Kidney (tissue), 14 donors: ENCODE measurements around the gene ITSN2. TPM values are rescaled to one million over a fixed set of nuclear protein-coding genes. Genes with fewer than 3 reads are reported as not detected.

ENCODE experiments used
- DNase-seq, 5 donors: peaks; one replicate each; pipeline ENCODE4 v3.0.0-alpha.2; 2013 to 2020
- FAIRE-seq: peaks from 2 replicates; lab custom pipeline; 2012; peaks lifted over from hg19 to GRCh38; lab: Jason Lieb, UNC
- H3K27ac ChIP-seq, 2 donors: one replicate each; pipeline ENCODE4 v1.7.0; 2013; ENCODE audit warnings: low read depth in 2 of 2, low read length in 2 of 2, inconsistent platforms in 1 of 2
- H3K27me3 ChIP-seq: one replicate; pipeline ENCODE4 v1.7.1; 2013; ENCODE audit warnings: low read length, inconsistent platforms; ENCODE audit not compliant: control insufficient read depth, insufficient read depth
- H3K36me3 ChIP-seq, 3 donors: one replicate each; pipeline versions ENCODE4 v1.7.0 to v1.7.1; 2013; ENCODE audit warnings: low read length in 3 of 3, control low read depth in 1 of 3, inconsistent platforms in 1 of 3; ENCODE audit not compliant: insufficient read depth in 3 of 3, control insufficient read depth in 2 of 3
- H3K4me1 ChIP-seq, 3 donors: one replicate each; pipeline versions ENCODE4 v1.7.0 to v1.7.1; 2013; ENCODE audit warnings: low read length in 3 of 3, inconsistent platforms in 1 of 3, low read depth in 1 of 3; ENCODE audit not compliant: control insufficient read depth in 2 of 3, insufficient read depth in 2 of 3
- H3K4me3 ChIP-seq, 3 donors: one replicate each; pipeline versions ENCODE4 v1.7.0 to v1.8.1; 2013; ENCODE audit warnings: low read length in 3 of 3, control low read depth in 1 of 3, inconsistent platforms in 1 of 3
- H3K9ac ChIP-seq, 3 donors: one replicate each; pipeline versions ENCODE4 v1.7.0 to v1.7.1; 2013; ENCODE audit warnings: low read length in 3 of 3, control low read depth in 1 of 3, inconsistent platforms in 1 of 3
- H3K9me3 ChIP-seq, 3 donors: one replicate each; pipeline versions ENCODE4 v1.7.0 to v1.7.1; 2013; ENCODE audit warnings: low read length in 3 of 3, control low read depth in 1 of 3, inconsistent platforms in 1 of 3; ENCODE audit not compliant: control insufficient read depth in 2 of 3, insufficient read depth in 1 of 3
- CTCF ChIP-seq: IDR thresholded peaks from 3 replicates; pipeline ENCODE4 v1.5.1; 2012; ENCODE audit warnings: mild to moderate bottlenecking, moderate library complexity, borderline replicate concordance; ENCODE audit not compliant: insufficient read depth; ENCODE audit errors: extremely low read depth
- intact Hi-C: fragments of 100-400 bp; cut with DNase I; formaldehyde crosslinking; loops from one replicate; pipeline ENCODE4 v1.11.1; 2022
- polyA plus RNA-seq: library from polyadenylated mRNA; stranded (reverse); fragments of 350-450 nt; fragmentation: Illumina TruSeq; extraction: RNeasy Lipid Tissue Mini Kit (QIAGEN cat#74804); gene quantifications from one replicate; pipeline ENCODE4 v1.2.3, GENCODE V29; 2014; ENCODE audit warnings: low read depth, low replicate concordance; ENCODE audit not compliant: insufficient read depth
- total RNA-seq: library from RNA; stranded (reverse); fragmentation: NEBNext Ultra II Directional; extraction: Animal tissue kit (Norgen Biotek cat#: 25700); gene quantifications from one replicate; pipeline ENCODE4 v1.2.1, GENCODE V29; 2021
- donor health status: control.
- donor health status: control.
- donor health status: control.
- donor health status: control.
- donor health status: control.
- donor health status: DM: yes; HTN: yes; CAD: no.
- donor health status: Normal renal cell carcinoma (clear cell type).

The ITSN2 gene
- total and polyA plus RNA-seq, 2 donors from 2014 or later = 20.1 to 72.8 TPM

GRCh38 chr2:24287171-24287570 lies 73.2 kb downstream of the ITSN2 start:
- H3K27ac ChIP-seq = no peak overlapping the region
- no peaks in the 10 kb centered on the region for H3K27me3 ChIP-seq
- FAIRE-seq (no peak), DNase-seq (no peak)
- H3K9ac ChIP-seq = no peak overlapping the region
- H3K4me3 ChIP-seq = no peak overlapping the region
- no peak for TF ChIP-seq CTCF
- peaks cover 0 to 5% (median 4%) of the 10 kb centered on the region in 3 donors for H3K36me3 ChIP-seq
- H3K9me3 ChIP-seq = no peaks in the 10 kb centered on the region
- intact Hi-C loops = no loop called here
- no peaks in the 10 kb centered on the region for H3K4me1 ChIP-seq

GRCh38 chr2:24285484-24286152 lies 74.7 kb downstream of the ITSN2 start:
- Histone ChIP-seq H3K27me3 (no peaks in the 10 kb centered on the region), H3K9ac (no peak overlapping the region), H3K27ac (no peak overlapping the region), H3K9me3 (no peaks in the 10 kb centered on the region), H3K4me1 (no peaks in the 10 kb centered on the region), H3K36me3 (no peaks in the 10 kb centered on the region), H3K4me3 (no peak overlapping the region)
- intact Hi-C loops = no loop called here
- peak; percentile 53 for FAIRE-seq
- DNase-seq = no peak
- TF ChIP-seq CTCF = no peak

GRCh38 chr2:24280645-24281044 lies 79.7 kb downstream of the ITSN2 start:
- intact Hi-C loops = no loop called here
- Histone ChIP-seq H3K27me3 (no peaks in the 10 kb centered on the region), H3K9me3 (no peaks in the 10 kb centered on the region), H3K4me1 (no peaks in the 10 kb centered on the region), H3K4me3 (no peak overlapping the region), H3K9ac (no peak overlapping the region), H3K36me3 (no peaks in the 10 kb centered on the region), H3K27ac (no peak overlapping the region)
- TF ChIP-seq CTCF = no peak
- DNase-seq = no peak
- no peak for FAIRE-seq

- no peaks in the 10 kb centered on the region for H3K27me3 ChIP-seq
- no peaks in the 10 kb centered on the region for H3K4me1 ChIP-seq
- no peak overlapping the region for H3K4me3 ChIP-seq
- H3K9me3 ChIP-seq = no peaks in the 10 kb centered on the region
- H3K27ac ChIP-seq = no peak overlapping the region
- DNase-seq = no peak
- no peak for FAIRE-seq
- intact Hi-C loops = no loop called here
- H3K9ac ChIP-seq = no peak overlapping the region
- no peak for TF ChIP-seq CTCF
- H3K36me3 ChIP-seq = peaks cover 0 to 2% (median 0%) of the 10 kb centered on the region in 3 donors
Observed at GRCh38 chr2:24280161-24280560, 80.2 kb downstream of the ITSN2 start.
